Jurkat, Clone E6-1 (cell line): ENCODE measurements around the gene TBC1D22A.
"Not testable (repeated sequence)": the region's sequence is repeated elsewhere in the genome, so short reads cannot be mapped to it uniquely, and the experiment has no call there.

Source experiments
- DNase-seq: peaks from one replicate; pipeline ENCODE4 v3.0.0-alpha.2; 2011; ENCODE audit warnings: low read depth, low spot score
- H3K4me3 ChIP-seq: 2 replicates; pipeline ENCODE4 v1.5.1; 2011; ENCODE audit warnings: mild to moderate bottlenecking, low read length, control low read depth, moderate library complexity

TBC1D22A gene

GRCh38 chr22:47131632-47132427 is 369.4 kb downstream of the TBC1D22A start:
- DNase-seq = no peak
- no peak overlapping the region for H3K4me3 ChIP-seq

GRCh38 chr22:47132428-47132825 is 370.0 kb downstream of the TBC1D22A start:
- DNase-seq = no peak
- no peak overlapping the region for H3K4me3 ChIP-seq

- no peak for DNase-seq
- H3K4me3 ChIP-seq = no peak overlapping the region
Observed at GRCh38 chr22:47133061-47133969, 370.9 kb downstream of the TBC1D22A start.

GRCh38 chr22:47134222-47134621 is 371.8 kb downstream of the TBC1D22A start:
- DNase-seq = no peak
- no peak overlapping the region for H3K4me3 ChIP-seq

- no peak for DNase-seq
- H3K4me3 ChIP-seq = no peak overlapping the region
Observed at GRCh38 chr22:47135338-47135737, 372.9 kb downstream of the TBC1D22A start.

- DNase-seq = no peak
- no peak overlapping the region for H3K4me3 ChIP-seq
Observed at GRCh38 chr22:47136050-47136449, 373.6 kb downstream of the TBC1D22A start.

DNA sequence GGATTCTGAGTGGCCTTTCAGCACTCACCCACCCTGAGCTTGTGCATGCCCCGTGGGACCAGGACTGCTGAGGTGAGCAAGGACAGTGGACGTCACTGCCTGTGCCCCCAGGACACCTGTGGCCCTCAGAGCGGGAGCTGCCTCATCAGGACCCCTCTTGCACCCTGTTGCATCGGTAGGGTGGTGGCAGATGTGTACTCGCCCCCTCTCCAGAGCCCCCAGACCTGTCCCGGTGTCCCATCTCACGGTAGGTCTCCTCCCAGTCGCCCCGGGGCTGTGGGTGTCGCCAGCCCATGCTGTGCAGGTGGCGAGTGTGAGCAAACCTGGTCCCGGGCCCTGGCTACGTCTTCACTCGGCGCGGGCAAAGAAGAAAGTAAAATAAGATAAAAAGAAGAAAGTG is 374.2 kb downstream of the TBC1D22A start:
- DNase-seq = no peak
- no peak overlapping the region for H3K4me3 ChIP-seq

DNA sequence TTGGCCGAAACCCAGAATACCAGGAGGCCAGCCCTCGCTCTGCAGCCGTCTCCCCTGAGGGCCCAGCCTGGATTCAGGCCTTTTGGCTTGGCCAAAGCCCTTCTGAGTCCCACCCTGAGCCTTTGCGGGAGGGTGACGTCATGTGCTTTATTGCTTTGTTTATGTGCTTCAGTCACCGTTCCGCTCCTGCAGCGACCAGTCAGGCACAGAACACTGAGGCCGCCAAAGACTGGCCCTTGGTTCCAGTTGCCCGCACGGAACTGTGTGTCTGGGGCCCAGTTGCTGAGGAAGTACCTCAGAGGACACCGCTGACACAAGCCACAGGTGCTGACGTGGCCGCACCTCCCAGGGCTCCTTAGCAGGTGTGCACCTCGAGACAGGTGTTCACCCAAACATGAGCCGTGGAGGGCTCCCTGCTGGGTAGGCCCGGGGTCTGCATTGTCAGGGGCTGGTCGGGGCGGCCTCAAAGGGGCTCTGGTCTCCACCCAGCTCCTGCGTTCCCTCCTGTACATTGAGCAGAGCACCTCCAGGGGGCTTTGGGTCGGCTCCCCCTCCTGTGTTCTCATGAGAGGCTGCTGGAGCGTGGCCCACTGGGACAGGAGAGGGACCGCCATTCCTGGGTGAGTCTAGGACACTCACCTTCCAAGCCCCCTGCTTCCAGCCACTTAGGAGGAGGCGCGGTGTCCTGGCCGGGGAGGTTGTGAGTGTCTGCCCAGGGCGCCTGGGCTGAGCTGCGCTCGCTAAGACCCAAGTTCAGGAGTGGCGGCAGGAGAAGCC is 376.8 kb downstream of the TBC1D22A start:
- no peak for DNase-seq
- no peak overlapping the region for H3K4me3 ChIP-seq

GRCh38 chr22:47139790-47140119 is 377.3 kb downstream of the TBC1D22A start:
- DNase-seq = no peak
- no peak overlapping the region for H3K4me3 ChIP-seq

GRCh38 chr22:47140975-47141374 is 378.5 kb downstream of the TBC1D22A start:
- H3K4me3 ChIP-seq, DNase-seq: not testable (repeated sequence)

GRCh38 chr22:47142427-47143046 is 380.1 kb downstream of the TBC1D22A start:
- no peak overlapping the region for H3K4me3 ChIP-seq
- no peak for DNase-seq

GRCh38 chr22:47143249-47143938 is 380.9 kb downstream of the TBC1D22A start:
- no peak for DNase-seq
- H3K4me3 ChIP-seq = no peak overlapping the region

- H3K4me3 ChIP-seq = no peak overlapping the region
- no peak for DNase-seq
Observed at GRCh38 chr22:47144076-47144765, 381.8 kb downstream of the TBC1D22A start.

DNA sequence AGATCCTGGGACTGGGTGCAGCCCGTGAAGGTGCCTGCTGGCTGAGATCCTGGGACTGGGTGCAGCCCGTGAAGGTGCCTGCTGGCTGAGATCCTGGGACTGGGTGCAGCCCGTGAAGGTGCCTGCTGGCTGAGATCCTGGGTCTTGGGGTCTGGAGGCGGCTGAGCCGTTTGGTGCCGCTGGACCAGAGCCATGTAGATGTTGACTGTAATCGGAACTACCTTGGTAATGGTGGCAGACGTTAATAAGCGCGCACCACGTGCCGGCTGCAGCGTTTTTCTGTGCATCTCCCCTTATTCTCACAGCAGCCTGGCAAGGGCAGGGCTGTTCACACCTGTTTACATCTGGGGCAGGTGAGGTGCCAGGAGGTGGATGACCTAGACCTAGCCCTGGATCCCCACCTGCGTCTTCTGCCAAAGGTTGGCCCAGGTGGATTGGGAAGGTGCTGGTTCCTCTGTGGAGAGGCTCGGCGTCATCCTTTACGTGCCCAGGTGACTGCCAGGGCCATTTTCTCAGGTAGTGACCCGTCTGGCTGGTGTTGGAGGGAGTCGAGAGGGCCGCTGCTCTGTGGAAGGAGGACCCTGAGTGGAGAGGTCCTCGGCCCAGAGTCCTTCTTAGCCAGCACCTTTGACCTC is 382.5 kb downstream of the TBC1D22A start:
- H3K4me3 ChIP-seq = no peak overlapping the region

GRCh38 chr22:47145883-47146282 is 383.4 kb downstream of the TBC1D22A start:
- no peak for DNase-seq
- H3K4me3 ChIP-seq = no peak overlapping the region

More for the DNA sequence above, 382.5 kb downstream of the TBC1D22A start:
- no peak for DNase-seq

GRCh38 chr22:47146391-47146790 is 383.9 kb downstream of the TBC1D22A start:
- no peak overlapping the region for H3K4me3 ChIP-seq
- no peak for DNase-seq

DNA sequence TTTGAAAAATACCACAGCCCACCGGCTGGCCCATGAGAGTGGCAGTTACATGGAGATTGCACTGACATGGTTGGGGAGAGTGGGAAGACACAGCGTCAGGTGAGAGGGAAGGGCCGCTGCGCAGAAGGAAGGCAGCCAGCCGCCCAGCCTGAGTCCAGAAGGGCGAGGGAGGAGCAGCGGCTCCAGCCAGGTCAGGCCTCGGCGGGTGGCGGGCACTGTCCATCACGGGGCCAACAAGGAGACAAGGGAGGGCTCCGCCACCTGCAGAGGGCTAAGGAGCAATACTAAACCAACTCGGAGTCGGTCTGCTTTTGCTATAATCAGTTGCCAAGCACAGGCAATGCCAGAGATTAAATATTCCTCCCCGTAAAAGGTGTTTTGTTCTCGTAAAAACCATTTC is 384.5 kb downstream of the TBC1D22A start:
- H3K4me3 ChIP-seq = no peak overlapping the region
- no peak for DNase-seq

GRCh38 chr22:47147572-47147971 is 385.1 kb downstream of the TBC1D22A start:
- no peak for DNase-seq
- no peak overlapping the region for H3K4me3 ChIP-seq
